ENCODE data around the gene MDH1B. TPM values are rescaled to one million over a fixed set of nuclear protein-coding genes. Genes with fewer than 3 reads are reported as not detected.
A peak's percentile ranks its signal among the peaks of the same experiment; 100 is the strongest.
"Not testable (repeated sequence)": the region's sequence is repeated elsewhere in the genome, so short reads cannot be mapped to it uniquely, and the experiment has no call there.

MDH1B gene
- total RNA-seq, 2 experiments from 2014 or later, result 0.25 to 0.31 TPM

- Mint-ChIP-seq H3K4me3 (no peak overlapping the region), H3K9me3 (no peaks in the 10 kb centered on the region), H3K27me3 (peaks cover 37% of the 10 kb centered on the region), H3K36me3 (ENCODE audit: low read depth) (no peaks in the 10 kb centered on the region), H3K27ac (no peak overlapping the region), H3K4me1 (ENCODE audit: low read depth) (no peaks in the 10 kb centered on the region)
- no peaks in the 10 kb centered on the region for H3K36me3 ChIP-seq (ENCODE audit: insufficient read depth, low read length)
- H3K27me3 ChIP-seq (ENCODE audit: control insufficient read depth in 1 of 2, insufficient read depth in 2 of 2, low read length in 2 of 2), result peaks cover 4 to 5% of the 10 kb centered on the region in 2 experiments
- H3K9me3 ChIP-seq (ENCODE audit: control insufficient read depth in 1 of 2, insufficient read depth in 1 of 2, low read length in 2 of 2), result no peaks in the 10 kb centered on the region
- ChIA-PET CTCF (no interaction called here), POLR2A (no interaction called here)
- no peak for ATAC-seq (ENCODE audit: poor library complexity)
- intact Hi-C loops (cut with DNase I, micrococcal nuclease), result no loop called here
- H3K4me1 ChIP-seq (ENCODE audit: insufficient read depth, low read length), result no peaks in the 10 kb centered on the region
- TF ChIP-seq CTCF (IDR thresholded peaks at IDR 0.05), result no peak
- no peak overlapping the region for H3K27ac ChIP-seq (ENCODE audit: low read depth in 1 of 2, low read length in 2 of 2)
- no peak overlapping the region for H3K4me3 ChIP-seq (ENCODE audit: low read length)
- no peak for DNase-seq
Measured at GRCh38 chr2:206716623-206717022, 48.5 kb downstream of the MDH1B start.

DNA sequence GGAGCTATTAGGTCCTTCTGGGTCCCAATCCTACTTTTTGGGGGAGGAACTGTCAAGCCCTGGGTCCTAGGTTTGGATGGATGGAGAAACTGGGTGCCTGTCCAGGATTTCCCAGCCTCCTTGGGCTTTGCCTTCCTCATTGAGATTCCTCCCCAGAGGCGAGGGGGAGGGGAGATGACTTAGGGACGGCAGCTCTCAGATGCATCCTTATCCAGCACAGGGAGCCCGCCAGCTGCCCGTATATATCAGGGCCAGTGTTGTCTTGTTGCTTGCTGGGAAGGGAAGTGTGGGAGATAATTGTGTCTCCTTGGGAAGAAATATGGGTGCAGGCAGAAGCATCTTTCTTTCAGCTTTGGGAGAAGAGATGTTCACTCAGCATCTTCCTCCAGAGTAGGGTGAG, 49.9 kb downstream of the MDH1B start:
- H3K4me3 Mint-ChIP-seq; intact Hi-C loops (cut with DNase I, micrococcal nuclease); H3K36me3 ChIP-seq (ENCODE audit: insufficient read depth, low read length); H3K27me3 ChIP-seq (ENCODE audit: control insufficient read depth in 1 of 2, insufficient read depth in 2 of 2, low read length in 2 of 2); H3K36me3 Mint-ChIP-seq (ENCODE audit: low read depth); H3K27ac Mint-ChIP-seq; H3K4me1 Mint-ChIP-seq (ENCODE audit: low read depth); H3K4me3 ChIP-seq (ENCODE audit: low read length); H3K27ac ChIP-seq (ENCODE audit: low read depth in 1 of 2, low read length in 2 of 2); H3K9me3 ChIP-seq (ENCODE audit: control insufficient read depth in 1 of 2, insufficient read depth in 1 of 2, low read length in 2 of 2); POLR2A ChIA-PET; H3K9me3 Mint-ChIP-seq; DNase-seq; ATAC-seq (ENCODE audit: poor library complexity); CTCF ChIA-PET; H3K4me1 ChIP-seq (ENCODE audit: insufficient read depth, low read length): not testable (repeated sequence)
- H3K27me3 Mint-ChIP-seq, result peaks cover 33% of the 10 kb centered on the region

DNA sequence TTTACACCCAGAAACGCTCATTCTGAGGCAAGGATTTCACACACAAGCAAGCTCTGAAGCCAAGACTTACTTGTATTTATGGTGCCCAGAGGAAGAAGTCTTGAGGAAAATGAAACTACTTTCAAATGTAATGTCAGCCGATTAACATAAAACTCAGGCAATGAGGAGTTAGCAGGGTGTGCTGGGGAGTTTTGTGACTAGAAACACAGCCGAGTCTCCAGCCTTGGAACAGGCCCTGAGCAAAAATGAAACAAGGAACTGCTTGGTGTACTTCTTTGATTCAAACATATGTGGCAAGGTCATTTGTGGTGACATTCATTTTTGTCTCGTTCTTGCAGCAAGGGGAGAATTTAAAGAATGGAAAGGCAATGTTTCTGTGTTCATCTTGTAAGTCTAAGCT, 51.4 kb downstream of the MDH1B start:
- intact Hi-C loops (cut with DNase I, micrococcal nuclease), result no loop called here
- H3K27ac ChIP-seq (ENCODE audit: low read depth in 1 of 2, low read length in 2 of 2), result no peak overlapping the region
- DNase-seq (peak in 2 of 14 experiments; percentile 1 to 3), ATAC-seq (ENCODE audit: poor library complexity) (no peak)
- H3K36me3 Mint-ChIP-seq (ENCODE audit: low read depth), result no peaks in the 10 kb centered on the region
- no peak overlapping the region for H3K4me3 ChIP-seq (ENCODE audit: low read length)
- H3K4me3 Mint-ChIP-seq, result no peak overlapping the region
- H3K27ac Mint-ChIP-seq, result no peak overlapping the region
- ChIA-PET POLR2A (no interaction called here), CTCF (no interaction called here)
- H3K36me3 ChIP-seq (ENCODE audit: insufficient read depth, low read length), result no peaks in the 10 kb centered on the region
- H3K9me3 ChIP-seq (ENCODE audit: control insufficient read depth in 1 of 2, insufficient read depth in 1 of 2, low read length in 2 of 2), result no peaks in the 10 kb centered on the region
- H3K9me3 Mint-ChIP-seq, result no peaks in the 10 kb centered on the region
- H3K4me1 ChIP-seq (ENCODE audit: insufficient read depth, low read length), result no peaks in the 10 kb centered on the region
- no peak for TF ChIP-seq CTCF (IDR thresholded peaks at IDR 0.05)
- H3K27me3 ChIP-seq (ENCODE audit: control insufficient read depth in 1 of 2, insufficient read depth in 2 of 2, low read length in 2 of 2), result peaks cover 4 to 5% of the 10 kb centered on the region in 2 experiments
- H3K27me3 Mint-ChIP-seq, result peaks cover 27% of the 10 kb centered on the region
- no peaks in the 10 kb centered on the region for H3K4me1 Mint-ChIP-seq (ENCODE audit: low read depth)

GRCh38 chr2:206708286-206708685, 56.8 kb downstream of the MDH1B start:
- no peak for TF ChIP-seq CTCF (IDR thresholded peaks at IDR 0.05)
- Mint-ChIP-seq H3K27me3 (no peaks in the 10 kb centered on the region), H3K9me3 (no peaks in the 10 kb centered on the region), H3K4me1 (ENCODE audit: low read depth) (no peaks in the 10 kb centered on the region), H3K4me3 (no peak overlapping the region), H3K27ac (no peak overlapping the region), H3K36me3 (ENCODE audit: low read depth) (no peaks in the 10 kb centered on the region)
- ATAC-seq (ENCODE audit: poor library complexity) (no peak), DNase-seq (no peak)
- POLR2A ChIA-PET, result interaction anchor here (1.1 kb wide), 1 partner anchor 822 kb away, joined by 3 read pairs; the partner anchor contains the start of gene CREB1
- Histone ChIP-seq H3K4me1 (ENCODE audit: insufficient read depth, low read length) (no peaks in the 10 kb centered on the region), H3K36me3 (ENCODE audit: insufficient read depth, low read length) (no peaks in the 10 kb centered on the region), H3K9me3 (ENCODE audit: control insufficient read depth in 1 of 2, insufficient read depth in 1 of 2, low read length in 2 of 2) (no peaks in the 10 kb centered on the region), H3K4me3 (ENCODE audit: low read length) (no peak overlapping the region), H3K27ac (ENCODE audit: low read depth in 1 of 2, low read length in 2 of 2) (no peak overlapping the region), H3K27me3 (ENCODE audit: control insufficient read depth in 1 of 2, insufficient read depth in 2 of 2, low read length in 2 of 2) (no peaks in the 10 kb centered on the region)
- CTCF ChIA-PET, result no interaction called here
- intact Hi-C loops (cut with DNase I, micrococcal nuclease), result no loop called here
